RWPE2 (cell line): ENCODE data around the gene GPR61.

Experiments
- ATAC-seq: fragments of 200-7000 bp; cut with Tn5 transposase; 3 replicates; pipeline ENCODE4 v1.9.1; 2021; ENCODE audit warnings: low read depth
- DNase-seq: peaks from one replicate; pipeline ENCODE4 v3.0.0-alpha.2; 2020; ENCODE audit warnings: low spot score
- H3K27ac ChIP-seq: fragments of 450-650 bp; 2 replicates; pipeline ENCODE4 v1.5.1; 2017; ENCODE audit warnings: mild to moderate bottlenecking; ENCODE audit not compliant: poor library complexity, severe bottlenecking
- H3K27me3 ChIP-seq: fragments of 250-450 bp; sonication (Bioruptor Pico); 2 replicates; pipeline ENCODE4 v1.5.1; 2021; ENCODE audit warnings: mild to moderate bottlenecking, moderate library complexity; ENCODE audit not compliant: insufficient read depth, poor library complexity, severe bottlenecking
- H3K36me3 ChIP-seq: fragments of 250-450 bp; sonication (Bioruptor Pico); 2 replicates; pipeline ENCODE4 v1.5.1; 2020; ENCODE audit warnings: low read depth, mild to moderate bottlenecking, moderate library complexity
- H3K4me1 ChIP-seq: fragments of 250-450 bp; sonication (Bioruptor Pico); 2 replicates; pipeline ENCODE4 v1.5.1; 2021; ENCODE audit warnings: mild to moderate bottlenecking, moderate library complexity; ENCODE audit not compliant: insufficient read depth, poor library complexity, severe bottlenecking
- H3K4me3 ChIP-seq: fragments of 250-450 bp; sonication (Bioruptor Pico); 2 replicates; pipeline ENCODE4 v1.5.1; 2021; ENCODE audit warnings: mild to moderate bottlenecking, moderate library complexity; ENCODE audit not compliant: severe bottlenecking
- H3K9me3 ChIP-seq: fragments of 250-450 bp; sonication (Bioruptor Pico); 2 replicates; pipeline ENCODE4 v1.5.1; 2021; ENCODE audit warnings: mild to moderate bottlenecking, moderate library complexity; ENCODE audit not compliant: severe bottlenecking
- TF ChIP-seq, protein P1 (sequence below): fragments of 450-650 bp; IDR thresholded peaks from one replicate; pipeline ENCODE4 v1.5.1; 2017; ENCODE audit warnings: mild to moderate bottlenecking, moderate library complexity; ENCODE audit not compliant: poor library complexity, severe bottlenecking

Gene GPR61

DNA sequence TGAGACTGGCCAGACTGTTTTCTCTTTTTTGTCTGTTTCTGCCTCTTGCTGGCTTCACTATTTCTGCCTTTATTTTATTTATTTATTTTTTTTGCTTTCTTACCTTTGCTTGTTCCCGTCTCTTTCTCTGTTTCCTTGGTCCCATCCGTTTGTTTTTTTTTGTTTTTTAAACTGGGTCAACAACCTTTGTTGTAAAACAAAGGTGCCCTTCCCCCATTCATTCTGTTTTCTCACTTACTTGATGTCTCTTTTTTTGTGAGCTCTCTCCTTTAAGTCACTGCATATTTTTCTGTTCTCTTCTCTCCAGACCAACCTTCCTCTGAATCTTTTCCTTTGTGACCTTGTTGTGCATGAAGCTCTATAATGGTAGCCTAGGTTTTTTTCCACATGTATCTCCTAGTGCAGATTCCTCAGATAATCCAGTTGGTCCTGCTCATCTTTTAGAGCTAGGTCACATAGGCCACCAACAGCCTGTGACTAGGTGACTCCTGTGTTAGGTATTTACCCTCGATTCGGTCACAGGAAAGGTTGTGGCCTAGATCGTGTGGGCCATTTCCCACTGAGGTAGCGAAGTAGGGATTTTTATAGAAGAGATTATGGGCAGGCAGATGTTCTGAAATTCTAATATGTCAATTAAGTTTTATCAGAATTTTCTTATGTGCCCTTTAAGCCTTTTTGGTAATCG is 24.7 kb downstream of the GPR61 start:
- no peak overlapping the region for H3K4me3 ChIP-seq
- no peak overlapping the region for H3K27ac ChIP-seq
- H3K27me3 ChIP-seq = no peaks in the 10 kb centered on the region
- no peak for DNase-seq
- no peaks in the 10 kb centered on the region for H3K9me3 ChIP-seq
- no peak for ATAC-seq
- H3K36me3 ChIP-seq = no peaks in the 10 kb centered on the region
- TF ChIP-seq, protein P1, sequence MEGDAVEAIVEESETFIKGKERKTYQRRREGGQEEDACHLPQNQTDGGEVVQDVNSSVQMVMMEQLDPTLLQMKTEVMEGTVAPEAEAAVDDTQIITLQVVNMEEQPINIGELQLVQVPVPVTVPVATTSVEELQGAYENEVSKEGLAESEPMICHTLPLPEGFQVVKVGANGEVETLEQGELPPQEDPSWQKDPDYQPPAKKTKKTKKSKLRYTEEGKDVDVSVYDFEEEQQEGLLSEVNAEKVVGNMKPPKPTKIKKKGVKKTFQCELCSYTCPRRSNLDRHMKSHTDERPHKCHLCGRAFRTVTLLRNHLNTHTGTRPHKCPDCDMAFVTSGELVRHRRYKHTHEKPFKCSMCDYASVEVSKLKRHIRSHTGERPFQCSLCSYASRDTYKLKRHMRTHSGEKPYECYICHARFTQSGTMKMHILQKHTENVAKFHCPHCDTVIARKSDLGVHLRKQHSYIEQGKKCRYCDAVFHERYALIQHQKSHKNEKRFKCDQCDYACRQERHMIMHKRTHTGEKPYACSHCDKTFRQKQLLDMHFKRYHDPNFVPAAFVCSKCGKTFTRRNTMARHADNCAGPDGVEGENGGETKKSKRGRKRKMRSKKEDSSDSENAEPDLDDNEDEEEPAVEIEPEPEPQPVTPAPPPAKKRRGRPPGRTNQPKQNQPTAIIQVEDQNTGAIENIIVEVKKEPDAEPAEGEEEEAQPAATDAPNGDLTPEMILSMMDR = no peak
- H3K4me1 ChIP-seq = peaks cover 23% of the 10 kb centered on the region

DNA sequence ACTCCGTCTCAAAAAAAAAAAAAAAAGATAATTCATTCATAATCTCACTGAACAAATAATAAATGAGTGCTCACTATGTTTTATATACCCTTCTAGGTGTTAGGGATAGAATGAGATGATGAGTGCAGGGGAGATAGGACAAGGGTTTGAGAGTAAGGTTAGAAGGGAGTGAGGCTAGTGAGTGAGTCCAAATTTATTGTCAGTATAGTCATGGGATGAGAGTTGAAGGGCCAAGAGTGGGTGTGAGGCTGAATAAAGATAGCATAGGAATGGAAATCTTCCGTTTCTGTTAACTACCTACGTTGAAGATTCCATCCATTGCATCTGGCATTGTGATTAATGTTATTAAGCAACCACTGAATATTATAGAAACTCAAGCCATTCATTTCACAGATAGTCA is 25.6 kb downstream of the GPR61 start:
- Histone ChIP-seq H3K4me3 (no peak overlapping the region), H3K36me3 (no peaks in the 10 kb centered on the region), H3K4me1 (peaks cover 31% of the 10 kb centered on the region), H3K27ac (no peak overlapping the region), H3K27me3 (no peaks in the 10 kb centered on the region), H3K9me3 (no peaks in the 10 kb centered on the region)
- no peak for DNase-seq
- no peak for ATAC-seq
- TF ChIP-seq, protein P1 = no peak

DNA sequence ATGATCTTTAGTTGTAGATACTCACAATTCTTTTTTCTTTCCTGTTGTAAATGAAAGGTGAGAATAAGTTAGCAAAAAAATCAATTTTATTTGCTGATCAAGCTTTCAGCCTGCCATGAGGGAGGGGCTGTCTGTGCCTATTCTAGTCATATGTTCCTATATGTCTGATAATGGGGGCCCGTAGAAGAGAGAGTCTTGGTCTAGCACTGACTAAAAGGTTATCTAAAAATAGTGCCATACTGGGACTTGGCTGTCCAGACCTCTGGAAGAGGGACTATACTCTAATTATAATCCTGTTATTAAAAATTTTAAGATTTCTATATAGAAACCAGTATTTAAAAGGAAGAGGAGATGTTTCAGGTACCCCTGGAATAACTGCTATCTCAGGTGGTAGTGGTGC is 27.3 kb downstream of the GPR61 start:
- Histone ChIP-seq H3K27ac (no peak overlapping the region), H3K4me3 (no peak overlapping the region), H3K9me3 (no peaks in the 10 kb centered on the region), H3K36me3 (0 out of 2 replicates have a peak, but pooled peaks cover 4% of the 10 kb centered on the region), H3K4me1 (peaks cover 33% of the 10 kb centered on the region), H3K27me3 (no peaks in the 10 kb centered on the region)
- TF ChIP-seq, protein P1 = no peak
- ATAC-seq (no peak), DNase-seq (no peak)

DNA sequence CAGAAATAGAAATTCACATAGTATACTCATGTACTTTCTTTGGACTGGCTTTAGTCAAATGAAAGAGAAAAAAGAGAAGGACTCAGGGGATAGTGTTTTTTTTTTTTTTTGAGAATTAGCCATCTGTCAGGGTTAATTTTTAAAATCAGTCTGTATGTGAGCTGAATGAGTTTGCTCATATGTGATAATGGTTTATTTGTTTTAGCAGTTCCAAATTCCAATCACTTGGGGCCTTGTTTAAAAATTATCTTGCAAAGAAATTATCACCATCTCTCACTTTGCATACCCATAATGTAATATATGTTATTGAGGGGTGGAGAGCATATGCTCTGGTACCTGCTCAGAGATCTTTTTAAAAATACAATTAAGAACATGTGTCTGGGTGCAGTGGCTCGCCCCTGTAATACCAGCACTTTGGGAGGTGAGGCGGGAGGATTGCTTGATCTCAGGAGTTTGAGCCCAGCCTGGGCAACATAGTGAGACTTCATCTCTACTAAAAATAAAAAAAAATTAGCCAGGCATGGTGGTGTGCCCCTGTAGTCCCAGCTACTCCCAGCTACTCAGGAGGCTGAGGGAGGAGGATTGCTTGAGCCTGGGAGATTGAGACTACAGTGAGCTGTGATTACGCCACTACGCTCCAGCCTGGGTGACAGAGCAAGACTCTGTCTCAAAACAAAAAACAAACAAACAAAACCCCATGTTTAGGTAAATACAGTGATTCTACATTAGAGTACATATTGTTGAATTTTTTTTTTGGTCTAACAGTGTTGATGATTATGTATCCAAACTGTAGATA is 28.4 kb downstream of the GPR61 start:
- peaks cover 27% of the 10 kb centered on the region for H3K4me1 ChIP-seq
- TF ChIP-seq, protein P1 = no peak
- no peak overlapping the region for H3K4me3 ChIP-seq
- DNase-seq (no peak), ATAC-seq (no peak)
- H3K27ac ChIP-seq = no peak overlapping the region
- H3K36me3 ChIP-seq = 0 out of 2 replicates have a peak, but pooled peaks cover 4% of the 10 kb centered on the region
- no peaks in the 10 kb centered on the region for H3K9me3 ChIP-seq
- H3K27me3 ChIP-seq = no peaks in the 10 kb centered on the region

DNA sequence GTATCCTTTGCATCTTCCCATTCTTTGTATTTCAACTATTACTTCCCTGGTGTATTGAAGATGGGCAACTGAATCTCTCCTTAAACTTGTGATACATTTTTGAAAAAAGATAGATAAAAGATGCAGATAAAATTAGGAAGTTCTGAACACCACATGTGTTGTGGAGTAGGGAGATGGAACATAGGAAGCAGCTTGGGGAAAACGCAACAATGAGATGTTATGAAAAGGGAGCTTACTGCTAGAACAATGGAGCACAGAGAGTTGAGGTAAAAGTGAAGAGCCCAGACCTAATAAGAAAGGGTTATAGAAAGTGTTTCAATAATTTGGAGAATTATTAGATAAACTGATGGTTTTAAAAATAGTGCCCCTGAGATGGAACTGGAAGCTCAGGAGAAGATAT is 29.7 kb downstream of the GPR61 start:
- no peaks in the 10 kb centered on the region for H3K27me3 ChIP-seq
- TF ChIP-seq, protein P1 = no peak
- H3K36me3 ChIP-seq = peaks cover 12% of the 10 kb centered on the region
- no peak overlapping the region for H3K4me3 ChIP-seq
- no peak for ATAC-seq
- H3K9me3 ChIP-seq = no peaks in the 10 kb centered on the region
- H3K27ac ChIP-seq = peak overlapping the region; percentile 40
- DNase-seq = no peak
- peaks cover 23% of the 10 kb centered on the region for H3K4me1 ChIP-seq
